PFSK-1 (cell line): Measurements from ENCODE around the gene GPSM1.

Source experiments
- FOXP2 ChIP-seq: optimal IDR thresholded peaks from 2 replicates; pipeline ENCODE3; 2011; ENCODE audit warnings: borderline replicate concordance, control low read depth, inconsistent platforms; ENCODE audit not compliant: insufficient read depth; ENCODE audit errors: extremely low read length, extremely low read depth
- POLR2AphosphoS5 ChIP-seq: IDR thresholded peaks from 2 replicates; pipeline ENCODE4 v1.6.1; 2012; ENCODE audit warnings: low read depth, mild to moderate bottlenecking, control low read depth, low read length, moderate library complexity
- REST ChIP-seq, 2 experiments: IDR thresholded peaks; 2 replicates each; pipeline versions ENCODE4 v1.6.1 to v1.8.0; 2011 to 2012; ENCODE audit warnings: low read depth in 2 of 2, low read length in 2 of 2, control low read depth in 1 of 2, inconsistent platforms in 1 of 2, mild to moderate bottlenecking in 1 of 2, moderate library complexity in 1 of 2; ENCODE audit not compliant: insufficient read depth in 1 of 2
- SIN3A ChIP-seq: IDR thresholded peaks from 2 replicates; pipeline ENCODE4 v1.6.1; 2012; ENCODE audit warnings: mild to moderate bottlenecking, low read length, moderate library complexity, borderline replicate concordance; ENCODE audit not compliant: insufficient read depth
- TAF1 ChIP-seq: IDR thresholded peaks from 2 replicates; pipeline ENCODE4 v1.6.1; 2012; ENCODE audit warnings: low read length, control low read depth, borderline replicate concordance; ENCODE audit not compliant: insufficient read depth

The GPSM1 gene

GRCh38 chr9:136287960-136288753, 39.2 kb upstream of the GPSM1 start:
- no peak for TF ChIP-seq FOXP2
- no peak for TF ChIP-seq POLR2AphosphoS5
- TF ChIP-seq REST (IDR thresholded peaks at IDR 0.05; ENCODE audit: insufficient read depth in 1 of 2, low read depth in 2 of 2, low read length in 2 of 2) = no peak
- TF ChIP-seq SIN3A = no peak
- TF ChIP-seq TAF1 = no peak

GRCh38 chr9:136289651-136290507, 37.5 kb upstream of the GPSM1 start:
- TF ChIP-seq POLR2AphosphoS5 = no peak

GRCh38 chr9:136290508-136291000, 36.8 kb upstream of the GPSM1 start:
- TF ChIP-seq SIN3A (no peak), POLR2AphosphoS5 (no peak), REST (IDR thresholded peaks at IDR 0.05; ENCODE audit: insufficient read depth in 1 of 2, low read depth in 2 of 2, low read length in 2 of 2) (no peak), TAF1 (no peak), FOXP2 (no peak)

GRCh38 chr9:136291306-136292025, 35.9 kb upstream of the GPSM1 start:
- TF ChIP-seq REST (IDR thresholded peaks at IDR 0.05; ENCODE audit: insufficient read depth in 1 of 2, low read depth in 2 of 2, low read length in 2 of 2) (no peak), FOXP2 (no peak), SIN3A (no peak)

GRCh38 chr9:136292026-136292538, 35.3 kb upstream of the GPSM1 start:
- TF ChIP-seq TAF1 (no peak), FOXP2 (no peak), REST (IDR thresholded peaks at IDR 0.05; ENCODE audit: insufficient read depth in 1 of 2, low read depth in 2 of 2, low read length in 2 of 2) (no peak), POLR2AphosphoS5 (no peak), SIN3A (no peak)
